Fibroblast of peridontal ligament (primary cell): ENCODE results near the gene LRRC23.
A peak's percentile ranks its signal among the peaks of the same experiment; 100 is the strongest.

ENCODE experiments used
- DNase-seq: peaks from one replicate; pipeline ENCODE4 v3.0.0-alpha.2; 2010; ENCODE audit errors: extremely low read depth

Gene LRRC23

DNA sequence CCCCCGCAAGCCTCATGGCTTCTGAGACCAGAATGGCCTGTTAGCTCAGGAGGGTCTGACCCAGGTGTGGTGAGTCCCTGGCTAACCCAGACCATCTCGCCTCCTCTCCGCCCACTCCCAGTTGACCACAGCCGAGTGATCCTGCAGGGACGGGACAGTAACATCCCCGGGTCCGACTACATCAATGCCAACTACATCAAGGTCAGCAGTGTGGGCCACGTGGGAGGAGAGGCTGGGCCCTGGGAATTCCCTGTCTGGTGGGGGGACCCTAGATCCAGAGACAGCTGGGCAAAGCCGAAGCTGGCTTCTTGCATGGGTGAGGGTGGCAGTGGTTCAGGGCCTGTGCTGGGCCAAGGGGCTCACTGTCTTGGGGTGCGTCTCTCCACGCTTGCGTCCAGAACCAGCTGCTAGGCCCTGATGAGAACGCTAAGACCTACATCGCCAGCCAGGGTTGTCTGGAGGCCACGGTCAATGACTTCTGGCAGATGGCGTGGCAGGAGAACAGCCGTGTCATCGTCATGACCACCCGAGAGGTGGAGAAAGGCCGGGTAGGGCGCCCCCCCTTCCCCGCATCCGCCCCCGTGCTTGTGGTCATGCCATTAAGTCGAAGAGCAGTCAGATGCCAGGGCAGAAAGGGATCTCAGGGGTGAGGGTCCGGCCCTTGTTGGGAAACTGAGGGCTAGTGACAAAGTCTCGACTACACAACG lies 51.6 kb downstream of the LRRC23 start:
- DNase-seq: no peak

DNA sequence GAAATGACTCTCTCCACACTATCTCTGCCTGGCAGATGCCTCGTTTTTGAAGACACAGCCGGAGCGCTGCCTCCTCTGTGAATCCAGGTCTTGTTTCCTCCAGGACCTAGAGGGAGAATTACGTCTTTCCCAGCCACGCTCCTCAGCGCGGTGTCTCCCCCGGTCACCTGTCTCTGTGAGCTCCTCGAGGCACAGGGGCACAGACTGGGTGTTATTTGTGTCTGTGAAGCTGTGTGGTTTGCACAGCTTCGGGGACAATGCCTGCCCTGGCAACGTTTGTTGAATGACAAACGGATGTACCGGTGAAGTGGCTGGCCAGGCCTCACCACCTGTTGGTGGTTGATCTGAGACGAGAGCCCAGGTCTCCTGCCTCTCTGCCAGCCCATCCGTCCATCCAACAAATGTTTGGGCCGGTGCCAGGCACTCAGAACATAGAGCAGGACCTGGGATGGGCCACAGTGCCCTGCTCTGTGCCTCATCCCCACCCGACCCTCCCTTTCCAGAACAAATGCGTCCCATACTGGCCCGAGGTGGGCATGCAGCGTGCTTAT lies 52.6 kb downstream of the LRRC23 start:
- no peak for DNase-seq

GRCh38 chr12:6957741-6958608 lies 53.4 kb downstream of the LRRC23 start:
- DNase-seq: no peak

DNA sequence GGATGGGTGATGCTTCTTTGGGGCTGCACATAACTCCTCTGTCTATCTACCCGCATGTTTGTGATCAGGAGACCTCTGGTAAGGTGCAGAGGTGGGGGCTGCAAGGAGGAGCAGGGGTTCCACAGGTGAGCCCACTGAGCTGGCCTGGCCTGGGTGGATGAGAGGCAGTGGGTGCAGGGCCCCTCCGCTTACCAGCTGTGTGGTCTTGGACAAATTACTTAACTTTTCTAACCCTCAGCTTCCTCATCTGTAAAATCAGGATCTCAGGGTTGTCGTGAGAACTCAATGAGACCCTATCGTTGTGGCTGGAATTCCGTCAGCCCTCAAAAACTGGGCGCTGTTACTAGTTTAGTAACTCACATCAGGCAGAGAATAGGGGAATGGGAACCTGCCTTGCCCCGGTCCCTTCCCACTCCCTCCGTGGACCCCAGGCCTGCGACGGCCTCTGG lies 54.0 kb downstream of the LRRC23 start:
- no peak for DNase-seq

- no peak for DNase-seq
These were observed 54.6 kb downstream of the LRRC23 start for GRCh38 chr12:6959058-6959804.

- no peak for DNase-seq
These were observed 55.4 kb downstream of the LRRC23 start for GRCh38 chr12:6959805-6960592.

DNA sequence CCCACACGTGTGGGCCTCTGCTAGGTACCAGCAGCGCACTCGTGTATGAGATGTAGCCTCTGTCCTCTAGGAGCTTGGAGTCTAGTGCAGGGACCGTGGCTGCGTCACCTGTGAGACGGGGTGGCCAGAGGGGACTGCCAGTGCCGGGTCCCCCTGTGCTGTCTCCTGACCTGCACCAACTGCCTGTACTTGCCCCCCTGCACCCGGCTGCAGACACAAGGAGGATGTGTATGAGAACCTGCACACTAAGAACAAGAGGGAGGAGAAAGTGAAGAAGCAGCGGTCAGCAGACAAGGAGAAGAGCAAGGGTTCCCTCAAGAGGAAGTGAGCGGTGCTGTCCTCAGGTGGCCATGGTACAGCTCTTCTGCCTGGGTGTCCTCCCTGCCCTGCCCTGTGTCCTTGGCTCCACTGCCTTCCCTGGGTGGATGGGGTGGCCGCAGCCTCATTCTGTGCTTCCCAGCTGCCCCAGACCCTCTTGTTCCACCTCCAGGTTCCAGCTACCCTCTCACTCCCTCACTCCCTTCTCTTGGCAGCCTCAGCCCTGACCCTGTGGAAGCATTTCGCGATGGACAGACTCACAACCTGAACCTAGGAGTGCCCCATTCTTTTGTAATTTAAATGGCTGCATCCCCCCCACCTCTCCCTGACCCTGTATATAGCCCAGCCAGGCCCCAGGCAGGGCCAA lies 56.1 kb downstream of the LRRC23 start:
- peak; percentile 39 for DNase-seq

GRCh38 chr12:6961278-6961694 lies 56.7 kb downstream of the LRRC23 start:
- peak; percentile 37 for DNase-seq

DNA sequence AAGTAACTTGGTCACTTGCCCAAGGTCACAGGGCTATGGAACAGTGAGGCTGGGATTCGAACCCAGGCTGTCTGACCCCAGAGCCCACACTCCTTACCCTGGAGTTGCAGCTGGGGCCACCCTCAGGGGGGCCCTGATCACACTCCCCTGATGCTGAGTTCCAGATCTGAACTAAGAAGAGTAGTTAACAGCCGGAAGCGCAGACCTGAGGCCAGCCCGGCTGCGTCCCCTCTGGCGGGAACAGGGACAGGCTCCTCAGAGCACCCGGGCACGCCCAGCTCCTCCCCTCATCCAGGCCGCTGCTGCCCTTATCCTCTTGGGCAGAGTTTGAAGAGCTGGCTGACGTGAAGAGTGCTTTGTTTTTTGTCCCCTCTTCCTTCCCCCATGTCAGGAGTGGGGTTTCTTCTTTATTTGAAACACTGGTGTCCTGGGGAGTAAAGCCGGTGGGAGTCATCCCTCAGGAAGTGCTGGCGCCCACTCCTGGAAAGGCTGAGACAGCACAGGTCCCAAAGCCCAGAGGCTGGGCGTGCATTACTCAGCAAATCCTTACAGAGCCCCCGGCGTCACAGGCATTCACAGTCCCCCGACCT lies 57.2 kb downstream of the LRRC23 start:
- DNase-seq: peak; percentile 73

DNA sequence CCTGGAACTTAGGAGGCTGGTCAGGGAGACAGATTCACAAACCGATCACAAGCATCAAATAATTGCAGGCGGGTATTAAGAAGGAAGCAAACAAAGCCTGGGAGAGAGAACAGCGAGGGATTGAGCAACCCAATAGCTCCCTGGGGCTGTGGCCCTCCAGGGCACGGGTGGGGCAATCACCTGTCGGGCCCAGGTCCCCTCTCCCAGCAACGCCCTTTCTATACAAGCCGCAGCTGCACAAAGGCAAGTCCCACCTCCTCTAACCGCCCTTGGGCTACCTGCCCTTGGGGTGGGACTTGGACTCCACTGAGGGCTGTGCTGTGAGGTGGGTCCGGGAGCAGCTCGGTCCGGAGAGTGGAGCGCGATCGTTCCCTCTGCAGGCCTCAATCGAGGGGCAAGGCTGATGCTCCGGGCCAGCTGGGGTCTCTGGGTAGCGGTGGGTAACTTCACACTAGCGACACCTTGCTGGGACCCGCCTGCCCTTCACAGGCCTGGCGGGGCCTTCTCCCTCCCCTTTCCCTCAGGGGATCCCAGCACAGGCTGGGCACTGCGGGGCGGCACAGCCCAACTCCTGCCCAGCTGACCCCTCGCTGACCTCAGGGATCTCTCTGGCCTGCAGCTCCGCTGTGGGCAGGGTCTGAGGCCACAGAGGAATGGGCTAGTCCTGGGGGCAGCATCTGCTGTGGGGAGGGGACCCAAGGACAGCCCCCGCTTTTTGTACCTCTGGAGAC lies 57.8 kb downstream of the LRRC23 start:
- no peak for DNase-seq

DNA sequence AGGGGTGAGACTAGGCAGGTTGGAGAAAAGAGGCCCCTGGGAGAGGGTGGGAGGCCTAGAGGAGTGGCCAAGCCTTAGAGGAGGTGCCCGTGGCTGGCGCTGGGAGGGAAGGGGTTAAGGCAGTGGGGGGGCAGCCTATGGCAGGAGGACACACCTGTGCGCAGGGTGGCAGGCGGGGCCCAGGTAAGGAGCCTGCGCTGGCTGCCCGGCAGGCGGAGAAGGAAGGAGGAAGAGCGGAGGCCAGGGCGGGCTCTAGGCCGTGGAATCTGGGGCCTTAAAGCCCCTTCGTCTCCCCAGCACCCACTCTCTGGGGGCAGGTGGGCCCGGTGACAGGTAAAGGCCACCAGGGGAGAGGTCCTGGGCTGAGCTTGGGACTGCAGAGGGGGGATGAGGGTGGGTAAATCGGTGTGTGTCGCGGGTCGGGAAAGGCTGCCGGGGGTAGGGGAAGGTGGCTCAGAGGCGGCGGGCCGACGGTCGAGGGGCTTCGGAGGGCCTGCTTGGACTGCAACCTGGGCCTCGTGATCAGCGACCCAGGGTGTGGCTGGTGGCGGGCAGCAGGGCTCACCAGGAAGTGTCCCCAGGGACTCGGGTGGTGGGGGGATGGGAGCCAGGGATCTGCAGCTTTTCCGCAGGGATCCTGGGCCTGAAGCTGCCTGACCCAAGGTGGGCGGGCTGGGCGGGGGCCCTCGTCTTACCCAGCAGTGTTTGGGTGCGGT lies 58.6 kb downstream of the LRRC23 start:
- DNase-seq: no peak
